Ovary (tissue), 9 donors: Measurements from ENCODE around the gene NOS1. TPM values are rescaled to one million over a fixed set of nuclear protein-coding genes. Genes with fewer than 3 reads are reported as not detected.
A peak's percentile ranks its signal among the peaks of the same experiment; 100 is the strongest.

Experiments used
- DNase-seq, 5 donors: peaks; one replicate each; pipeline ENCODE4 v3.0.0-alpha.2; 2019 to 2020
- H3K27ac ChIP-seq, 2 donors: fragments of 200-600 bp; one replicate each; pipeline versions ENCODE4 v1.5.1 to v1.8.0; 2019 to 2022
- H3K27me3 ChIP-seq: fragments of 200-600 bp; one replicate; pipeline ENCODE4 v1.8.0; 2022
- H3K36me3 ChIP-seq: fragments of 200-600 bp; sonication (generic); one replicate; pipeline ENCODE4 v1.5.1; 2019
- H3K4me1 ChIP-seq: one replicate; pipeline ENCODE4 v1.8.1; 2013; ENCODE audit warnings: mild to moderate bottlenecking, moderate library complexity; ENCODE audit not compliant: insufficient read depth
- H3K4me3 ChIP-seq: fragments of 200-600 bp; sonication (generic); one replicate; pipeline ENCODE4 v1.5.1; 2017
- H3K9me3 ChIP-seq, 2 donors: fragments of 200-600 bp in 1 of 2; sonication (generic) in 1 of 2; one replicate each; pipeline versions ENCODE4 v1.5.1 to v1.8.1; 2013 to 2019; ENCODE audit warnings: mild to moderate bottlenecking in 1 of 2, moderate library complexity in 1 of 2
- EP300 ChIP-seq: sonication (generic); formaldehyde crosslinking; IDR thresholded peaks from one replicate; pipeline ENCODE4 v1.6.1; 2017; ENCODE audit warnings: antibody characterized with exemption
- POLR2A ChIP-seq: fragments of 450-650 bp; IDR thresholded peaks from one replicate; pipeline ENCODE4 v1.6.1; 2017; ENCODE audit warnings: antibody characterized with exemption, mild to moderate bottlenecking, moderate library complexity
- WGBS, 3 donors: extraction: QIAGEN DNeasy Blood & Tissue Kit in 1 of 3; methylation state at CpG; one replicate each; pipeline versions ENCODE4 v1.1.5 to v1.1.7; 2013 to 2017; 5-methylcytosine and 5-hydroxymethylcytosine counted together
- intact Hi-C, 4 donors: fragments of 100-400 bp; cut with DNase I; formaldehyde crosslinking; loops; one replicate each; pipeline versions ENCODE4 v1.11.0 to v1.15.1; 2022 to 2023
- polyA plus RNA-seq, 2 donors: library from polyadenylated mRNA; stranded (reverse); fragments of 200-250 nt in 1 of 2; fragments of 350-450 nt in 1 of 2; fragmentation: Illumina TruSeq in 1 of 2; extraction: RNeasy Lipid Tissue Mini Kit (QIAGEN cat#74804) in 1 of 2; gene quantifications; one replicate each; pipeline ENCODE4 v1.2.3, GENCODE V29; 2013 to 2014
- total RNA-seq, 7 donors: library from RNA; depleted of rRNA in 2 of 7; stranded (reverse); fragments of >200 nt in 2 of 7; fragmentation: NEBNext Ultra II Directional in 3 of 7; extraction: Animal tissue kit (Norgen Biotek cat#: 25700) in 3 of 7; gene quantifications; one replicate each; pipeline versions ENCODE4 v1.1.0 to v1.2.4, GENCODE V29; 2016 to 2023
- TF ChIP-seq, protein P1 (sequence below), 3 donors: fragments of 450-650 bp in 2 of 3; fragments of 200-600 bp in 1 of 3; IDR thresholded peaks; one replicate each; pipeline versions ENCODE4 v1.5.1 to v1.8.0; 2016 to 2022; ENCODE audit warnings: antibody characterized with exemption in 3 of 3, mild to moderate bottlenecking in 1 of 3
- donor health status: DM: no; HTN: no; CAD: no; lungs with moderate emphysema.
- donor health status: DM: no; HTN: no; CAD: no.
- donor health status: Bipolar disorder and iron deficiency.
- donor health status: DM: yes; HTN: yes; CAD: no.
- donor health status: DM: no; HTN: no; CAD: no.
- donor health status: DM: yes; HTN: yes; CAD: no.

The NOS1 gene
- total and polyA plus RNA-seq, 9 donors: 0.05 to 0.48 (median 0.22) TPM

DNA sequence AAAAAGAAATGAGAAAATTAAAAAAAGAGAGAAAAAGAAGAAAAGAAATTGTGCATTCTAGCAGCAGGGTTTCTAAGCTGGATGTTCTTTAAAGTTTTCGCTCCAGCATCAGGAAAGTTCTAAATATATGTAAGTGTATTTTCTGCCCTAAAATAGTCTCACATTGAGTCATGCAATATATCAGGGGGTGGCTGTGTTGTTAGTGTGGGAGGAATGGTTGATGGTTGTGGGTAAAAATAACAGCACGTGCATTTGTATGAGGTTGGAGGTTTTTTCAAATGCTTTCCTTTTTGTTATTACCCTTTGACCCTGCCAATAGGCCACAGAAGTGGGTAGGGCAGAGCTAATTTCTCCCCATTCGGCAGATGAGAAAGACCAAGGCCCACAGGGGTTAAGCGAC, 106.0 kb downstream of the NOS1 start:
- H3K9me3 ChIP-seq: no peaks in the 10 kb centered on the region
- no peaks in the 10 kb centered on the region for H3K4me1 ChIP-seq
- 49 to 57% (median 54%) methylated on average over 4 of the region's 4 CpGs for WGBS, 3 donors
- DNase-seq: no peak
- no peaks in the 10 kb centered on the region for H3K27me3 ChIP-seq
- H3K4me3 ChIP-seq: no peak overlapping the region
- intact Hi-C loops: no loop called here
- TF ChIP-seq, protein P1, sequence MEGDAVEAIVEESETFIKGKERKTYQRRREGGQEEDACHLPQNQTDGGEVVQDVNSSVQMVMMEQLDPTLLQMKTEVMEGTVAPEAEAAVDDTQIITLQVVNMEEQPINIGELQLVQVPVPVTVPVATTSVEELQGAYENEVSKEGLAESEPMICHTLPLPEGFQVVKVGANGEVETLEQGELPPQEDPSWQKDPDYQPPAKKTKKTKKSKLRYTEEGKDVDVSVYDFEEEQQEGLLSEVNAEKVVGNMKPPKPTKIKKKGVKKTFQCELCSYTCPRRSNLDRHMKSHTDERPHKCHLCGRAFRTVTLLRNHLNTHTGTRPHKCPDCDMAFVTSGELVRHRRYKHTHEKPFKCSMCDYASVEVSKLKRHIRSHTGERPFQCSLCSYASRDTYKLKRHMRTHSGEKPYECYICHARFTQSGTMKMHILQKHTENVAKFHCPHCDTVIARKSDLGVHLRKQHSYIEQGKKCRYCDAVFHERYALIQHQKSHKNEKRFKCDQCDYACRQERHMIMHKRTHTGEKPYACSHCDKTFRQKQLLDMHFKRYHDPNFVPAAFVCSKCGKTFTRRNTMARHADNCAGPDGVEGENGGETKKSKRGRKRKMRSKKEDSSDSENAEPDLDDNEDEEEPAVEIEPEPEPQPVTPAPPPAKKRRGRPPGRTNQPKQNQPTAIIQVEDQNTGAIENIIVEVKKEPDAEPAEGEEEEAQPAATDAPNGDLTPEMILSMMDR (IDR thresholded peaks at IDR 0.05): no peak
- TF ChIP-seq EP300 (no peak), POLR2A (no peak)
- H3K27ac ChIP-seq: no peak overlapping the region
- H3K36me3 ChIP-seq: no peaks in the 10 kb centered on the region

DNA sequence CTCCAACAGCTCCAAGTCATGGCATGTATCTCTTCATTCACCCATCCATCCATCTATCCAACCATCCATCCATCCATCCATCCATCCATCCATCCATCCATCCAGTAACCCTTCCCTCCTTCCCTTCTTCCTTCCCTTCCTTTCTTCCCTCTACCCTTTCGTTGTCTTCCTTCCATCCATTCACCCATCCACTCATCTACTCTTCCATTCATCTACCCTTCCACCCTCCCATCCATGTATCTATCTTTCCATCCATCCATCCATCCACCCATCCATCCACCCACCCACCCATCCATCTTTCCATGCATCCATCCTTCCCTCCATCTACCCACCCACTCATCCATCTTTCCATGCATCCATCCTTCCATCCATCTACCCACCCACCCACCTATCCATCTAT, 117.9 kb downstream of the NOS1 start:
- 70 to 82% (median 80%) methylated on average over 1 of the region's 1 CpG for WGBS, 3 donors
- TF ChIP-seq POLR2A: no peak
- H3K27ac ChIP-seq: no peak overlapping the region
- intact Hi-C loops: no loop called here
- H3K27me3 ChIP-seq: no peaks in the 10 kb centered on the region
- no peaks in the 10 kb centered on the region for H3K4me1 ChIP-seq
- no peak overlapping the region for H3K4me3 ChIP-seq
- no peaks in the 10 kb centered on the region for H3K9me3 ChIP-seq
- DNase-seq: no peak
- H3K36me3 ChIP-seq: no peaks in the 10 kb centered on the region

DNA sequence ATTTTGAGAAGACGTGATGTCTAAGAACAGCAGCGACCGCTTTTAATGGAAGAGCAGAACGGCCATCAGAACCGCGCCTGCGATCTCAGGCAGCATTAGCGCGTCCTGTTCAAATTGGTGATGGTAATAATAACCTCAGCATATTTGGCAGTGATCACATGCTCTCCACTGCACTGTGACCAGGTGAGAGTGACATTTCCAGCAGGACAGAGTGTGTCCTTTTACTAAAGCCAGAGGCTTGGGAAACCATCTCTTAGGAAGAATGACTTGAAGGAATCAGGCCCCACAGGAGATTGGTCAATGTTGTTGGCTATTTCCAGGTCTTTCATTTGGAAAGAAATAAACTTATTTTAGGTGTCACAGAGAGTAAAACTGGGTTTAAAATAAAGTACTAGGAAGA, 119.7 kb downstream of the NOS1 start:
- Histone ChIP-seq H3K4me1 (no peaks in the 10 kb centered on the region), H3K9me3 (no peaks in the 10 kb centered on the region), H3K27me3 (no peaks in the 10 kb centered on the region), H3K4me3 (no peak overlapping the region), H3K27ac (no peak overlapping the region), H3K36me3 (no peaks in the 10 kb centered on the region)
- intact Hi-C loops: no loop called here
- no peak for DNase-seq
- TF ChIP-seq, protein P1 (IDR thresholded peaks at IDR 0.05): no peak
- TF ChIP-seq POLR2A: no peak
- no peak for TF ChIP-seq EP300
- 91 to 94% (median 93%) methylated on average over 9 of the region's 9 CpGs for WGBS, 3 donors

DNA sequence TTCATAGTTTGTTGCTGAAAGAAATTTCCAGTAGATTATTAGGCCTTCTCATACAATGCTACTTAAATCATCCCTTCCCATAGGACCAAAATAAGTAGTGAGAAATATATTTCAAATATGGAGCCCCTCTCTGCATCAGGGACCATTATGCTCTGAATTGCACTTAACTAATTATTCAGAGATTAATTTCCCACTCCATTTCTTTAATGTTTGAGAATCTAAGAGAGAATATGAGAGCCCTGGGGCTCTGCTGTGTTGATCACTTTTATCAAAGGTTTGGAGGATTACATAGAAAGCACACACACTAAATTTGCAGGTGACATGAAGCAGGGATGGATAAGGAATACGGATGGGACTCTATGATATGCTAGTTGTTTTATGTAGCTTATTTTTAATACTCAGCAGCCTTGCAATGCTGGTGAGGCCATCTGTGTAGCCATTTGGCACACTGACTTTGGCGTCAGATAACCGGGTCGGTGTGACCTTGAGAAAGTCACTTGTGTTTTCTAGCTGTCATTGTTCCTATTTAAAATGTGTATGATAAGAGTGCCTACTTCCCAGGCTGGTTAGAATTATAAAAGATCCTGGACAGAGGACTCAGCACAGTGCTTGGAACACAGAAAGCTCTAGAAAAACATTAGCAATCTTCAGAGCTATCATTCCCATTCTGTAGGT, 121.2 kb downstream of the NOS1 start:
- Histone ChIP-seq H3K9me3 (no peaks in the 10 kb centered on the region), H3K27ac (no peak overlapping the region), H3K27me3 (no peaks in the 10 kb centered on the region), H3K4me1 (no peaks in the 10 kb centered on the region), H3K4me3 (no peak overlapping the region), H3K36me3 (no peaks in the 10 kb centered on the region)
- 17 to 47% (median 32%) methylated on average over 4 of the region's 4 CpGs for whole genome bisulfite sequencing, 3 donors
- no peak for TF ChIP-seq EP300
- TF ChIP-seq, protein P1 (IDR thresholded peaks at IDR 0.05): no peak
- no peak for TF ChIP-seq POLR2A
- intact Hi-C loops: no loop called here
- no peak for DNase-seq

DNA sequence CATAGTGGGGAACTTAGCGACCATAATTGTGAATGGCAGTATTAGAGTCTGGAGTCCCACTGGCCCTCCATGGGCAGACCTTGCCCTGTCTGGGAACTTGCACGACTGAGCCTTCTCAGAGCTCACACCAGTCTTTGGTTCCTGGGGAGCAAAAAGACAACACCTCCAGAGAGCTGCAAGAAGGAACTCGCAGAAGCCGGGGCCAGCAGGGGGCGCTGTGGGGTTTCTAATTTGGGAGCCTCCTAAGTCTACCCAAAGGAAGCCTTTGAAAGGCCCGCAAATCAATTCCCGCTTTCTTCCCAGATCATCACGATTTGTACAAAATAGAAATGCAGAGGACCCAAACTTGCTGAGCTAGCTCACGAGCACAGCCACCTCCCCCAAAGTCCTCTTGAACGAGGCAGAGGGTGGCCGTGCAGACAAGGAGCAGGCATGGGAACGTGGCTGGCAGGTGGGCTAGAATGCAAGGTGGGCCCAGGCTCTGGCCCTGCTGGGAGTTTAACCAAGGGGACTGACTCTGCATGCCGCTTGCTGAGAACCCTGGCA, 124.9 kb downstream of the NOS1 start:
- 7 to 9% (median 9%) methylated on average over 13 of the region's 13 CpGs for WGBS, 3 donors
- H3K4me3 ChIP-seq: no peak overlapping the region
- peak; percentile 14 to 67 (median 38) for DNase-seq
- intact Hi-C loops: no loop called here
- no peaks in the 10 kb centered on the region for H3K36me3 ChIP-seq
- no peaks in the 10 kb centered on the region for H3K9me3 ChIP-seq
- TF ChIP-seq, protein P1 (IDR thresholded peaks at IDR 0.05): no peak
- TF ChIP-seq EP300: no peak
- no peak for TF ChIP-seq POLR2A
- H3K27me3 ChIP-seq: no peaks in the 10 kb centered on the region
- no peaks in the 10 kb centered on the region for H3K4me1 ChIP-seq
- H3K27ac ChIP-seq: no peak overlapping the region
